SU-DHL-6 (cell line): Measurements from ENCODE around the gene UQCRHL.

Source experiments
- EZH2phosphoT487 ChIP-seq: fragments of 200-600 bp; sonication (generic), shearing (Covaris generic); conservative IDR thresholded peaks from 2 replicates; pipeline ENCODE4 v1.6.1; 2018; ENCODE audit warnings: mild to moderate bottlenecking, antibody characterized with exemption, low read length, moderate library complexity, mixed read lengths
- TF ChIP-seq, protein P1 (sequence below): fragments of 200-600 bp; sonication (generic); IDR thresholded peaks from one replicate; pipeline ENCODE4 v1.5.1; 2017; ENCODE audit warnings: antibody characterized with exemption, mild to moderate bottlenecking, low read length, moderate library complexity; ENCODE audit not compliant: insufficient read depth, poor library complexity, severe bottlenecking

DNA sequence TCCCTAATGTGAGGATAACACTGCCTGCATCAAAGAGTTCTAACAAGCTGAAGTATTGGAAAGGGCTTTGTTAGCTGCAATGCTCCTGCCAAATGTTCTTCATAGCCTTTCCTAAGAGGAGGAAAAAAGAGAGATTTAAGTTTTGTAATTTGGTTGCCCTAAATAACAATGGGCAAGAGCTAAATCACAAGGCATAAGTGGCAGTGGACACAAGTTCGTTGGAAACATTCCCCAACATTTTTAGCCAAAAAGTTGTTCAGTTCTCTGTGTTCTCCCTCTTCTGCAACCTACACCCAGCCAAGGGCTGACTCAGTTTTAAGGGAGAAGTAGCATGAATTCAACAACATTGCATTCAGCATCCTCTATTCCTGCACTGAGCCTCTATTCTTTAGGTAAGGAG lies 2.6 kb upstream of the UQCRHL start:
- TF ChIP-seq, protein P1, sequence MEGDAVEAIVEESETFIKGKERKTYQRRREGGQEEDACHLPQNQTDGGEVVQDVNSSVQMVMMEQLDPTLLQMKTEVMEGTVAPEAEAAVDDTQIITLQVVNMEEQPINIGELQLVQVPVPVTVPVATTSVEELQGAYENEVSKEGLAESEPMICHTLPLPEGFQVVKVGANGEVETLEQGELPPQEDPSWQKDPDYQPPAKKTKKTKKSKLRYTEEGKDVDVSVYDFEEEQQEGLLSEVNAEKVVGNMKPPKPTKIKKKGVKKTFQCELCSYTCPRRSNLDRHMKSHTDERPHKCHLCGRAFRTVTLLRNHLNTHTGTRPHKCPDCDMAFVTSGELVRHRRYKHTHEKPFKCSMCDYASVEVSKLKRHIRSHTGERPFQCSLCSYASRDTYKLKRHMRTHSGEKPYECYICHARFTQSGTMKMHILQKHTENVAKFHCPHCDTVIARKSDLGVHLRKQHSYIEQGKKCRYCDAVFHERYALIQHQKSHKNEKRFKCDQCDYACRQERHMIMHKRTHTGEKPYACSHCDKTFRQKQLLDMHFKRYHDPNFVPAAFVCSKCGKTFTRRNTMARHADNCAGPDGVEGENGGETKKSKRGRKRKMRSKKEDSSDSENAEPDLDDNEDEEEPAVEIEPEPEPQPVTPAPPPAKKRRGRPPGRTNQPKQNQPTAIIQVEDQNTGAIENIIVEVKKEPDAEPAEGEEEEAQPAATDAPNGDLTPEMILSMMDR: no peak
- no peak for TF ChIP-seq EZH2phosphoT487
